ENCODE results near the gene RAP1A.

DNA sequence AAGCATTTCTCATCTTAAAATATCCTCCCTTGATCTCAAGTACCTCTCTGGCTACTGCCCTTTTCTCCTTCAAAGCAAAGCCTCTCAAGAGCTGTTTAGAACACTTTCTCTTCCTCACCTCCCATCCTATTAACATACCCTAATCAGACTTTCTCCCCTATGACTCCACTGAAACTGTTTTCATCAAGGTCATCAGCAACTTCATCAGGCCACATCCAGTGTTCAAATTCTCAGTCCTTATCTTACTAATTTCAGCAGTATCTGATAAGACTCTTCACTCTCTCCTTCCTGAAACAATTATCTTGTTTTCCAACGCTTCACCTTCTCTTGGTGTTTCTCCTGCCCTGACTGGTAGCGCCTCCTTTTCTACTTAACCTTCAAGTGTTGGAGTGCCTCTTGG lies 1.5 kb upstream of the RAP1A start:
- TF ChIP-seq, protein P1, sequence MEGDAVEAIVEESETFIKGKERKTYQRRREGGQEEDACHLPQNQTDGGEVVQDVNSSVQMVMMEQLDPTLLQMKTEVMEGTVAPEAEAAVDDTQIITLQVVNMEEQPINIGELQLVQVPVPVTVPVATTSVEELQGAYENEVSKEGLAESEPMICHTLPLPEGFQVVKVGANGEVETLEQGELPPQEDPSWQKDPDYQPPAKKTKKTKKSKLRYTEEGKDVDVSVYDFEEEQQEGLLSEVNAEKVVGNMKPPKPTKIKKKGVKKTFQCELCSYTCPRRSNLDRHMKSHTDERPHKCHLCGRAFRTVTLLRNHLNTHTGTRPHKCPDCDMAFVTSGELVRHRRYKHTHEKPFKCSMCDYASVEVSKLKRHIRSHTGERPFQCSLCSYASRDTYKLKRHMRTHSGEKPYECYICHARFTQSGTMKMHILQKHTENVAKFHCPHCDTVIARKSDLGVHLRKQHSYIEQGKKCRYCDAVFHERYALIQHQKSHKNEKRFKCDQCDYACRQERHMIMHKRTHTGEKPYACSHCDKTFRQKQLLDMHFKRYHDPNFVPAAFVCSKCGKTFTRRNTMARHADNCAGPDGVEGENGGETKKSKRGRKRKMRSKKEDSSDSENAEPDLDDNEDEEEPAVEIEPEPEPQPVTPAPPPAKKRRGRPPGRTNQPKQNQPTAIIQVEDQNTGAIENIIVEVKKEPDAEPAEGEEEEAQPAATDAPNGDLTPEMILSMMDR (IDR thresholded peaks at IDR 0.05; ENCODE audit: low read length) = no peak
- no peak for TF ChIP-seq EZH2 (optimal IDR thresholded peaks at IDR 0.05; ENCODE audit: low read depth, low read length)
